ENCODE data around the gene SKOR1. TPM values are rescaled to one million over a fixed set of nuclear protein-coding genes. Genes with fewer than 3 reads are reported as not detected.

SKOR1 gene
- total RNA-seq: 1 to 10 TPM; 1.1 to 2.3 (median 1.5) TPM

GRCh38 chr15:67824976-67825880, at the start of gene SKOR1:
TSS of gene SKOR1 (plus strand) at chr15:67825509. CDS start at chr15:67825603, 94 bp downstream.
- 6% methylated on average over 37 of the region's 58 CpGs for WGBS
- peaks cover 83% of the 10 kb centered on the region for H3K4me1 ChIP-seq
- no peak within 1 kb of the TSS for H3K27ac ChIP-seq
- no peaks in the 10 kb centered on the region for H3K9me3 ChIP-seq
- peak within 1 kb of the TSS; percentile 40 for H3K4me3 ChIP-seq
- H3K27me3 ChIP-seq: peaks cover 100% of the 10 kb centered on the region
- no peak for DNase-seq (ENCODE audit: low spot score in 2 of 2)
- TF ChIP-seq EP300 (IDR thresholded peaks at IDR 0.05) (no peak), POLR2AphosphoS5 (IDR thresholded peaks at IDR 0.05) (no peak), POLR2A (IDR thresholded peaks at IDR 0.05) (no peak), CTCF (IDR thresholded peaks at IDR 0.05) (no peak)
- no peaks in the 10 kb centered on the region for H3K36me3 ChIP-seq

- Histone ChIP-seq H3K4me3 (no peak overlapping the region), H3K36me3 (no peaks in the 10 kb centered on the region), H3K9me3 (no peaks in the 10 kb centered on the region), H3K27ac (no peak overlapping the region), H3K27me3 (no peaks in the 10 kb centered on the region), H3K4me1 (no peaks in the 10 kb centered on the region)
- no peak for DNase-seq (ENCODE audit: low spot score in 2 of 2)
- whole genome bisulfite sequencing: 89% methylated on average over 3 of the region's 3 CpGs
- no peak for TF ChIP-seq POLR2AphosphoS5 (IDR thresholded peaks at IDR 0.05)
- TF ChIP-seq POLR2A (IDR thresholded peaks at IDR 0.05): no peak
Measured at GRCh38 chr15:67775998-67776397, 49.3 kb upstream of the SKOR1 start.

GRCh38 chr15:67776600-67776999, 48.7 kb upstream of the SKOR1 start:
- no peaks in the 10 kb centered on the region for H3K36me3 ChIP-seq
- no peak for DNase-seq (ENCODE audit: low spot score in 2 of 2)
- no peak overlapping the region for H3K27ac ChIP-seq
- 92% methylated on average over 3 of the region's 3 CpGs for WGBS
- TF ChIP-seq POLR2AphosphoS5 (IDR thresholded peaks at IDR 0.05) (no peak), POLR2A (IDR thresholded peaks at IDR 0.05) (no peak), CTCF (IDR thresholded peaks at IDR 0.05) (no peak), EP300 (IDR thresholded peaks at IDR 0.05) (no peak)
- H3K4me1 ChIP-seq: no peaks in the 10 kb centered on the region
- H3K9me3 ChIP-seq: no peaks in the 10 kb centered on the region
- H3K4me3 ChIP-seq: no peak overlapping the region
- no peaks in the 10 kb centered on the region for H3K27me3 ChIP-seq

- no peaks in the 10 kb centered on the region for H3K4me1 ChIP-seq
- TF ChIP-seq POLR2A (IDR thresholded peaks at IDR 0.05) (no peak), EP300 (IDR thresholded peaks at IDR 0.05) (no peak), POLR2AphosphoS5 (IDR thresholded peaks at IDR 0.05) (no peak), CTCF (IDR thresholded peaks at IDR 0.05) (no peak)
- H3K4me3 ChIP-seq: no peak overlapping the region
- H3K9me3 ChIP-seq: no peaks in the 10 kb centered on the region
- no peak overlapping the region for H3K27ac ChIP-seq
- DNase-seq (ENCODE audit: low spot score in 2 of 2): no peak
- 75% methylated on average over 5 of the region's 5 CpGs for WGBS
- no peaks in the 10 kb centered on the region for H3K27me3 ChIP-seq
- no peaks in the 10 kb centered on the region for H3K36me3 ChIP-seq
Measured at GRCh38 chr15:67777071-67777470, 48.2 kb upstream of the SKOR1 start.

GRCh38 chr15:67777773-67778172, 47.5 kb upstream of the SKOR1 start:
- Histone ChIP-seq H3K4me1 (no peaks in the 10 kb centered on the region), H3K27me3 (no peaks in the 10 kb centered on the region), H3K27ac (no peak overlapping the region), H3K36me3 (peaks cover 2% of the 10 kb centered on the region), H3K4me3 (no peak overlapping the region), H3K9me3 (no peaks in the 10 kb centered on the region)
- TF ChIP-seq POLR2A (IDR thresholded peaks at IDR 0.05) (no peak), EP300 (IDR thresholded peaks at IDR 0.05) (no peak), POLR2AphosphoS5 (IDR thresholded peaks at IDR 0.05) (no peak), CTCF (IDR thresholded peaks at IDR 0.05) (no peak)
- no peak for DNase-seq (ENCODE audit: low spot score in 2 of 2)
- WGBS: 71% methylated on average over 2 of the region's 2 CpGs

Data from suprapubic skin (tissue), 4 donors.